HG02943 (cell line): Measurements from ENCODE around the gene LRRC4B.

Experiments used
- ATAC-seq: cut with Tn5 transposase; IDR thresholded peaks from one replicate; pipeline ENCODE4 v1.9.1; 2021; ENCODE audit warnings: mild to moderate bottlenecking, low read depth, moderate library complexity; ENCODE audit not compliant: unreplicated experiment

Gene LRRC4B

DNA sequence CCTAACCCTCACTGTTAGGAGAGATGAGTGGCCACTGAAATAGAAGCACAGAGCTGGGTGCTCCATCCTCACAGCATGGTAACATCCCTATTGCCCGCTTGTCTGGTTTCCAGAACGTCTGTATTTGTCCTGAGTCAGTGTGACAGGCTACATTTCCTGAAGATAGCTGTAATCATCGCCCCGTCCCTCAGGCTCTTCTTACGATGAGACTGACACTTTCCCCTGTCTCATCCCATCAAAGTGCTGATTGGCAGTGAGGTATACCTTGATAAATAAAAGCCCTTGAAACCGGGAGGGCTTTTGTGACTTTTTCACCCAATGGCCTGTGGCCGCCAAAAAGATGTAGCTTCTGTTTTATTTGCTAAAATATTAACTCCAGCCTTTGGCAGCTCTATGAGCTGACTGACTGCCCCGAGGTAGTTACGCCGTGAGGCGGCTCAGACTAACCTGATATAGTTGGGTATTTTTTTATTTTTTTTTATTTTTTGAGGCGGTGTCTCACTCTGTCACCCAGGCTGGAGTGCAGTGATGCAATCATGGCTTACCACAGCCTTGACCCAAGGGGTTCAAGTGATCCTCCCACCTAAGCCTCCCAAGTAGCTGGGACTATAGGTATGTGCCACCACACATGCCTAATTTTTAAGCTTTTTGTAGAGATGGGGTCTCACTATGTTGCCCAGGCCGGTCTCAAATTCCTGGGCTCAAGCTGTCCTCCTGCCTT, 5.7 kb upstream of the LRRC4B start:
- ATAC-seq: no peak

- ATAC-seq: no peak
Observed at GRCh38 chr19:50570997-50571396, 2.8 kb upstream of the LRRC4B start.

GRCh38 chr19:50569938-50570540, 1.8 kb upstream of the LRRC4B start:
- ATAC-seq: no peak

- ATAC-seq: no peak
Observed at GRCh38 chr19:50568728-50569698, 778 bp upstream of the LRRC4B start.

GRCh38 chr19:50567052-50567841, 988 bp downstream of the LRRC4B start:
- no peak for ATAC-seq

DNA sequence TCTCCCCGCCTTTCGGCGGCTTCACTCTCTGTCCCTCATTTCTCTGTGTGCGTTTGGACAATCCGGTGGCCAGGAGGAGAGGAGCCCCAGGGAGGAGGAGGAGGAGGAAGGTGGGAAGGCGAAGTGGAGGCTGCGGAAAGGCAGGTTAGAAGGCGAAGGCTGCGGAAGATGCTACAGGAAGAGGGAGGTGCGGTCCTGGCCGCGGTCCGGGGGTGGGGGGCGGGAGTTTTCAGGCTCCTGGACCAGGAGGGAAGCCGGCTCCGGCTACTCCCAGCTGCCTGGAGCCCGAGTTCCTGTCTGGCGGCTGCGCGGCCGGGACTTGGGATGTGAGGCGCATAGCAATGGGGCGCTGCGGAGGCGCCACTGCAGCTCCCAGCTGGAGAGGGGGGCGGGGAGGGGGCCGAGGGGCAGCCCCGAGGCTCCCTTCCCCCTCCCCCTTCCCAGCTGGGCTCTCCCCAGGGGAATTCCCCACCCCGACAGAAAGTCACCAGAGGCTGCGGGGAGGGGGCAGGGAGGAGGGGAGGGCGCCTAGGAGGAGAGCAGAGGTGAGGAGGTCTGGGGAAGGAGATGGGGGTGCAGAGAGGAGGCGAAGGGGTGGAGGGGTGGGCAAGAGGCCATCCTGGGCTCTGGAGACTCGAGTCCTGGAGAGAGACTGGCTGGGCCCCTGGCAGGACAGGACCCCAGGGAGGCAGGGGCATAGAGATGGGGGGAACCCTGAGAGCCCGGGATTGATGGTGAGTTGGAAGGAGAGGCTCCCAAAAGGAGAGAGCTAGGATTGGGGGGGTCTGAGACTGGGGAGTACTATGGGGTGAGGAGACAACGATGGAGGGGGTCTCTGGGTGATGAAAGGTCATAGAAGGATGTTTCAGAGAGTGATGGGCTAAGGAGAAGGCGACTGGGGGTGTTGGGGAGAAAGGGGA, 2.0 kb downstream of the LRRC4B start:
- no peak for ATAC-seq

DNA sequence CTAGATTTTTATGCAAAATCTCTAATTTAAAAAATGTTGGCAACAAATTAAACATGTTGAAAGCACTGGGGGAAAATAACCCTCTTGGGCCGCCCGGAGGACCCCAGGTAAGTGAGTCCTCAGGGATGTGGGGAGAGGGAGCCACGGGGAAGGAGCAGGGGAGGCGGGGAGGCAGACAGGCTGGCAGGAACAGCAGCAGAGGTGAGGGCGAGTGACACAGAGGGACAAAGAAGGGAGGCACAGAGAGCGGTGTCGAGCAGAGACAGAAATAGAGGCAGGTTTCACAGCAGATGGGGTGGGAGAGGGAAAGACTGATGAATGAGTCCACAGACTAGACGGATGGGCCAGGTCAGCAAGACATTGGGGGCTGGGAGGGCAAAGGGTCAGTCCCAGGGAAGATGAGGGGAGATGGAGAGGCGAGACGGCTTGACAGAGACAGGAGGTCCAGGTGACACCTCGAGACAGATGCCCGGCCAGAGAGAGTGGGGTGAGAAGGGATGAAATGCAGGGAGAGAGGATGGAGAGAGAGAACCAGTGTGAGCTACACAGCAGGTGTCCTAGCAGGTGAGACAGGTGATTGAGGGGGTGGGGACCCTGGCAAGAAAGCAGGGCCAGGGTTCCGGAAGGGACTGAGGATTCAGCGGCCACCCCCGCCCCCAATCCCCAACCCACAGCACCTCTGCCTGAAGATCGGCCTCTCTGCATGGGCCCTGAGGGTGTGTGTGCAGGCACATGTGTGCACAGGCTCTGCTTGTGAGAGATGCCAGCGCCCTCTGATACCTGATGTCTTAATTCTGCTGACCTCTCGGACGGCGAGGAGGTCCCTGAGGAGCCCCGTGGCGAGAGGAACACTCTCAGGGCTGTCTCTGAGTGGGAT, 3.8 kb downstream of the LRRC4B start:
- no peak for ATAC-seq

GRCh38 chr19:50563597-50563996, 4.6 kb downstream of the LRRC4B start:
- no peak for ATAC-seq

GRCh38 chr19:50562996-50563395, 5.2 kb downstream of the LRRC4B start:
- ATAC-seq: no peak

- ATAC-seq: no peak
Observed at GRCh38 chr19:50562329-50562728, 5.9 kb downstream of the LRRC4B start.

GRCh38 chr19:50559636-50560035, 8.6 kb downstream of the LRRC4B start:
- ATAC-seq: no peak

DNA sequence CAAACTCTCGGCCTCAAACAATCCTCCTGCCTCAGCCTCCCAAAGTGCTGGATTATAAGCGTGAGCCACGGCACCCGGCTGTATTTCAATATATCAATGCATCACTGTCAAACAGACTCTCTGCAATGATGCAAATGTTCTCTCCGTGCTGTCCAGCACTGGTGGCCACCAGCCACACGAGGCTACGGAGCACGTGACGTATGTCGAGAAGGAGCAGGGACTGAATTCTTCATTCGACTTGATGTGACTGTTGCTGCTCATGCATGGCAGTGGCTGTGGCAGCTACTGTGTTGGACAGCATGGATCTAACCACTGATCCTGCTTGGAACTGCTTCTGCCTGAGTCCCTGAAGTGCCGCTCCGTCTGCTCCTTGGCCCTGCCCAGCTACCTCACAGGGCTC, 9.8 kb downstream of the LRRC4B start:
- ATAC-seq: no peak

GRCh38 chr19:50558039-50558438, 10.2 kb downstream of the LRRC4B start:
- ATAC-seq: no peak

GRCh38 chr19:50557009-50557613, 11.1 kb downstream of the LRRC4B start:
- ATAC-seq: no peak

DNA sequence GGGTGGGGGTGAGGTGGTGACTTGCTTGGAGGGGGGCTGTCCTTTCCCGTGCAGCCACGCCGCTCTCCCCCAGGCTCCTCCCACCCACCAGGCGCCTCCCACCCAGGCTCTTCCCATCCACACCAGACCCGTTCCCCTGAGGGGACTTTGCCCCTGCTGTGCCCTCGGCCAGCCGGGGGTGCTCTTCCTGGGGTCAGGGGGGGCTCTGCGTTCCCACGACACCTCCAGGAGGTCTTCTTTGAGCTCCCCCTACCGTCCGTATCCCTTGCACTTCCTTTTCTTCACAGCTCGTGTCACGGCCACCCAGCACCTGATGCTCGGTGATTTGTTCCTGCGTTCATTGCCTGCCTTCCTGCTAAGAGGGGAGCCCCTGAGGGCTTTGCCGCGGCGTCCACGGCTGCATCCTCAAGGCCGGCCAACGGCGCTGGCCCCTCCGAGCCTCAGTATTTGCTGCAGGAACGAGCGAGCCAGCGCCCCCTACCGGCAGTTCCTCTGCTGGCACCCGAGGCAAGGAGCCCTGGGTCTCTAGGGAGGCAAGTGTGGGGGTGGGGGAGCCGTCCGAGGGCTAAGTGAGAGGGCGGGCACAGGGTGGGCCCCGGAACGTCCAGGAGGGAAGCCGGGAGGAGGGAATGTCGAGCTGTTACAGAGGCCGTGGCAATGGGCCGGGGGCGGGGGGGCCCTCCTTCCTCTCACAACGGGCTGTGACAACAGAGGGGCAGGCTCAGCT, 11.8 kb downstream of the LRRC4B start:
- no peak for ATAC-seq

DNA sequence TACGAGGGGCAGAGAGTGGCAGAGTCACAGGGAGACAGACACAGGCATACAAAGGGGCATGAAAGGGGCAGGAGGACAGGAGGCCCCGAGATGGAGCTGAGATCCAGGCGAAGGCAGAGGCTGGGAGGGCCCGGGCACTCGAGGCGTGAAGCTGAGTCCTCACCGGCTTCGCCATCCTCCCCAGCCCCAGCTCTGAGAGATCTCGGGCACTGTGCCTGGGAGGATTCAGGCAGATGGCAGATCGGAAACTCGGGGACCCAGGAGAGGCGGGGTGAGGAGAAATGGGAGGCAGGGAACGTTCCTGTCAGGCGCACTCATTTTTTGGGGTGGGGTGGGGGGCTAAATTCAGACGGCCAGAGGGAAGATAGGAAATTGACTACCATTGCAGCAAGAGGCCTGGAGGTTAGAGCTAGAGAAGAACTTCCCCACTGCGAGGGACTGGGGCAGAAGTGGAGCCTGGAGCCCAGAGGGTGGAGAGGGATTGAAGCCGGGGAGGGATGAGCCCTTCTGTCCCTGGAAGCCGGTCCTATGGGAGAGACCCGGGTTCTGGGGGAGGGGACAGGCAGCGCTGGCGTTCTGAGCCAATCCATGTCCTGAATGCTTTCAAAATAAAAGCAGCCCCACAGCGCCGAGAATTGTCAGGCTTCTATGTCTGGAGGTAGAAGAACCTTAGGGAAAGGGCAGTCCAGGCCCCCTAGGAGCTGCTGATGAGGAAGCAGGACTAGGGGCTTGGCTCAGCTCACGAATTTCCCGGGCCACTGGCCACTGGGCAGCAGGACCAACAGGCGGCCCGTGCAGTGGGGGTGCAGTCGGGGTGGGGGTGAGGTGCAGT, 12.6 kb downstream of the LRRC4B start:
- ATAC-seq: no peak

DNA sequence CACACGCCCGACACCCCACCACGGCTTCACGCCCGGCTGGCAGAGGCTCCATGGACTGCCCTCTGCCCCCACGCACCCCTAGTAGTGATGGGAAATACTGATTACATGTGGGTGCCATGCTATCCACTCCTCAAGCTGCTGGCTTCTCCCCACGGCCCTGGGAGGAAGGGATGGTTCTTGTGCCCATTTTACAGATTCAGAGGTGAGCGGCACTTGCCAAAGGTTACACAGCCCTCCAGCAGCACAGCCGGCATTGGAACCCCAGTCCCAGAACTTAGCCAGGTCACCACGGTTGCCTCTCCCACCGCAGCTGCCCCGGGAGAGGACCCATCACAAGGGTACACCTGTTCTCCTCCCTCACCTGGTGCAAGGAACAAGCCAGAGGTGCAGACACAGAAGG, 13.2 kb downstream of the LRRC4B start:
- no peak for ATAC-seq
